GM19099 (cell line): ENCODE data around the gene GSTM3.
"Not testable (repeated sequence)": the region's sequence is repeated elsewhere in the genome, so short reads cannot be mapped to it uniquely, and the experiment has no call there.

Source experiments
- POLR2A ChIP-seq: IDR thresholded peaks from 3 replicates; pipeline ENCODE4 v1.6.1; 2011; ENCODE audit warnings: low read depth; ENCODE audit not compliant: insufficient read length; ENCODE audit errors: extremely low read depth

Gene GSTM3

GRCh38 chr1:109726007-109726406, 14.8 kb downstream of the GSTM3 start:
- no peak for TF ChIP-seq POLR2A

GRCh38 chr1:109725510-109725909, 15.3 kb downstream of the GSTM3 start:
- TF ChIP-seq POLR2A = no peak

- TF ChIP-seq POLR2A = no peak
Observed at GRCh38 chr1:109724933-109725332, 15.9 kb downstream of the GSTM3 start.

- no peak for TF ChIP-seq POLR2A
Observed at GRCh38 chr1:109722908-109723691, 17.7 kb downstream of the GSTM3 start.

GRCh38 chr1:109721971-109722370, 18.9 kb downstream of the GSTM3 start:
- TF ChIP-seq POLR2A = no peak

- no peak for TF ChIP-seq POLR2A
Observed at GRCh38 chr1:109721042-109721441, 19.8 kb downstream of the GSTM3 start.

- TF ChIP-seq POLR2A = no peak
Observed at GRCh38 chr1:109719337-109719837, 21.5 kb downstream of the GSTM3 start.

GRCh38 chr1:109718495-109718894, 22.3 kb downstream of the GSTM3 start:
- TF ChIP-seq POLR2A = no peak

GRCh38 chr1:109717729-109718128, 23.1 kb downstream of the GSTM3 start:
- TF ChIP-seq POLR2A = no peak

- TF ChIP-seq POLR2A = no peak
Observed at GRCh38 chr1:109716570-109717090, 24.2 kb downstream of the GSTM3 start.

- no peak for TF ChIP-seq POLR2A
Observed at GRCh38 chr1:109716121-109716520, 24.7 kb downstream of the GSTM3 start.

GRCh38 chr1:109714661-109715372, 26.0 kb downstream of the GSTM3 start:
- TF ChIP-seq POLR2A = no peak

- no peak for TF ChIP-seq POLR2A
Observed at GRCh38 chr1:109713636-109714035, 27.2 kb downstream of the GSTM3 start.

GRCh38 chr1:109712321-109712864, 28.4 kb downstream of the GSTM3 start:
- TF ChIP-seq POLR2A = no peak

GRCh38 chr1:109711593-109712320, 29.1 kb downstream of the GSTM3 start, which contains the start of gene GSTM5:
Gene GSTM5 (plus strand): TSS chr1:109712251. CDS start chr1:109712313, 62 bp downstream.
- not testable (repeated sequence) for TF ChIP-seq POLR2A
